Measurements from ENCODE around the gene FYB2.
"Not testable (repeated sequence)": the region's sequence is repeated elsewhere in the genome, so short reads cannot be mapped to it uniquely, and the experiment has no call there.

The FYB2 gene

DNA sequence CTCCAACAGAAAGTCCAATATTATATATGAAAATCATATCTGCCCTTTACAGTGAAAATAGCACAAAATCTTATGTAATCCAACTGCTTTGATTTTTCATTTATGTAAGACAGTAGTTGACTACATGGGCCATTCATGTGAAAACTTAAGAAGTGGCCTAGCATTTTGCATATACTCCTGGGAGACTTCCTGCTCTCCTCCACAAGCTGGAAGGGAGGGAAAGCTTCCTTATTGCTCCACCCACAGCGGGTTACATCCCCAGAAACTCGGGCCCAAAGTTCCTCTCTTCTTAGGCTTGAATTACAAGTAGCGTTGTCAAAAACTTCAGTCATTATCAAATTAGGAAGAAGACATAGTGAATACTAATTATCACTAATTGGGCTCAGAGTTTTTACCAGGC, 29.2 kb downstream of the FYB2 start:
- DNase-seq = no peak

GRCh38 chr1:56788588-56788987, 30.6 kb downstream of the FYB2 start:
- DNase-seq = no peak

DNA sequence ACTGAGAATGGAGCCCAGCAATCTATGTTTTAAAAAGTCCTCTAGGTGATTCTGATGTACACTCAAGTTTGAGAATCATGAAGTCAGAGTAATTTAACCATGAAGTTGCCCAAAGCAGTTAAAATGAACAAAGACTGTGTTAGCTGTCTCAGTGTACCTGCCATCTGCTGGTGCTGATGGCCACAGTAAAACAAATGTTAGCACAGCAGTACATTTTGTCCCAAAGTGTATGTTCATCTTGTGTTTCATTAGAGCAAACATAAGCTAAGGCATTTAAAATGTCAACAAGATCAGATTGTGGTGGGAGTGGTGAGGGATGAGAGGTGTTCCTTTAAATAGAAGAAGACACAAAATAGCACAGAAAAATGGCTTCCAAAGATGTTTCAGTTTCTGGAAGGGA, 31.1 kb downstream of the FYB2 start:
- no peak for DNase-seq

GRCh38 chr1:56787330-56787729, 31.9 kb downstream of the FYB2 start:
- DNase-seq = no peak

DNA sequence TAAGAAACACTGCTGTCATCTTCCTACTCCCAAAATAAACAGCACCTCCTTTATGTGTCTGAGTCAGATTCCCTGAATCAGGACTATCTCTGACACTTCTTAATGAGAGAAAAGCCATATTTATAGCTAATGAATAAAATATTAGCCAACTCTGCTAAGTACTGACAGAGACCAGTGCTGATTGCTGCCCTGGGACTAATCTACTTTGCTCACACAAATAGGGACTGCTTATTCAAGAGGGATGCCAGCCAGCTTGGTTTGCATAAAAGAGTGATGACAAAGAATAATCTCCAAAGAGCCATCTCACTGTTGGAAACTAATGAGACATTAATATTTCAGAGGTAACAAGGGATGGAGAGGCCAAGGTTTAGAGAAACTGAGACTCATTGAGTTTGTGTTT, 36.4 kb downstream of the FYB2 start:
- DNase-seq = no peak

DNA sequence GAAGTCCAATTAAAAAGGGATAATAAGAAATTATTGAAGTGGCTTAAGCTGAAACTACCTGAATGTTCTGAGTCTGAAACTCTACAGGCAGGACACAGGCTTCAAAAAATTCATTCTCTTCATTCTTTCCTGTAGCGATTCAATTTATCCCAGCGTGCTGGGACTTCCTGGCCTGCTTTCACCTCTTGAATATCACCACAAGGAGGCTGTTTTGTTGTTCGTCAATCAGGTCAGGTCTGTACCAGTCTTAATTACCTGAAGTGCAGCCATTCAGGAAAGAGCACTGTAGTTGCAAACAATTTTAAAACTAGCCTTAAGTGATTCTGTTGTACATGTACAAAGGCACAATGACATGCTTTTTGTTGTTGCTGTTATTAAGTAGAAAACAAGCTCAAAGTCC, 38.4 kb downstream of the FYB2 start:
- DNase-seq = no peak

DNA sequence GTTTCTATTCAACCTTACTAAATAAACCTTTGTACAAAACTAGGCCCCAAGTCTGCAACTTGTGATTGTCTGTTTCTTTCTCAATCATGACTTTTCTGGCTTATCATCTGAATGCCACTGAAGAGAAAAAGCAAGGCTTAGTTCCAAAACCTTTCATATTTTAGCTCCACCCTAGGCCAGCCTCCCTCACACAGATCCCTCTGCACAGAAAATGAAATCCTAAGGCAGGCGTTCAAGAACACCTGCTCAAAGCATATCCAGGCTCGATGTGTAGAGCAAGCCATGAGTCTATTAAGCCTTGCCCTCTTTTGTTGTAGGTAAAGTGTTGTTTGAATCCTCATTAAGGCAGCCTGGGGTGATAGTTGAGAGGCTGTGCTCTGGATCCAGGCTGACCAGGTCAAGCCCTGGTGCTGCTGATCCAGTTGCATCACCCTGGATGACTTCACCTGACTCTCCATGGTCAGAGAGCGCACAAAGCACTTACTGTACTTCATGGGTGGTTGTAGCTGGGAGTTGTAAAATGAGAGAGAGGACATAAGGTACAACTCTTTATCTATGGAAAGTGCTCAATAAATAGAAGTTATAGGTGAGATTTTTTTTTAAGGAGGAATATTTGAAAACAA, 39.0 kb downstream of the FYB2 start:
- DNase-seq = no peak

- no peak for DNase-seq
Observed at GRCh38 chr1:56777972-56778371, 41.2 kb downstream of the FYB2 start.

GRCh38 chr1:56774732-56775131, 44.5 kb downstream of the FYB2 start:
- not testable (repeated sequence) for DNase-seq

DNA sequence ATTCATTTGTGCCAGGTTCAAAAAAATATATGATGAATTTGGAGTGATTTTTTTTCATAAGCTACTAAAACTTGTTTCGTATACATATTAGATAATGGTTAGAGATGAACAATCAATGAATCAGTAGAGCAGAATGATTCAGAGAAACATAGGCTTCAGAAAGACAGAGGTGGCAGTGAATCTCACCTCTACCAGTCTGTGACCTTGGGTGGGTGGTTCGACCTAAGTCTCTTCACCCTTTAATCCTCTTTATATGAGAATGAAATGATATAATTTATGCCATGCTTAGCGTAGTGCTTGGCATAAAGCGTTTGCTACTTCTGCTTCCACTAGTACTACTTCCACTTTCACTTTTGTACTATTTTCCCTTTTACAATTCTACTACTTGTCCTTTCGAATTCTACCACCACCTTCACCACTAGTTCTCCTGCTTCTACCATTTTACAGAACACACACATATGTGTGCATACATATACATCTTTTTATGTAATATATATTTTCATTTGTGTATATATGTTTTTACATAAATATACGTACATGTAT, 45.1 kb downstream of the FYB2 start:
- DNase-seq = no peak

DNA sequence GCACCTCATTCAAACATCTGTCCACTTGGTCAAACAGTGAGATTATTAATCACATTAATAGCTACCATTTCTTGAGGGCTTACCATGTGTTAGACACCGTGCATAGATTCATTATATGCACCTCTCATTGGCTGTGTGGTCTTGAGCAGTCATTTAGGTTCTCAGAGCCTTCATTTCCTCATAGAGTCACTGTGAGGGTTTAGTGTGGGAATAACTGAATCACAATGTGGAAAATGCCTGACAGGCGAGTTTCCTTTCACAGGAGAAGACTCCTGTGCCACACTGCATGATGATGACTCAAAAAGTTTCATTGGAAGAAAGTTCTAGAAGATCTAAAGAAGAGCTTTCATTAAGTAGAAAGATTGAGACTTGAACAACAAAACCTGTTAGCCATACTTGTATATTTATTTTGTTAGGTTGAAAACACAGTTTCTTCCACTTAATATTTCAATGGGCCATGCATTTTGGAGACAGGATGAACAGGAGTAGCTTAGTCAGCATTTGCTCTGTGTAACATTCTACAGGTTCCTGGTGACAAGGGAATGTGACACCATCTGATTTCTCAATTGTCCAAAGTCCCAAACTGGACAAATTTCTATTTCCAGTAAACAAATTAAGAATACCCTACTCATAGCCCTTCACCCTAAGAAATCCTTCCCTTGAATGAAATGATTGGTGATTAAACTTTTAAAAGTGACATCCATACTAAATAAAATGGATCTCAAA, 45.7 kb downstream of the FYB2 start:
- no peak for DNase-seq

- no peak for DNase-seq
Observed at GRCh38 chr1:56771717-56772116, 47.5 kb downstream of the FYB2 start.

- DNase-seq = no peak
Observed at GRCh38 chr1:56758794-56759193, 60.4 kb downstream of the FYB2 start.

GRCh38 chr1:56758135-56758534, 61.1 kb downstream of the FYB2 start:
- no peak for DNase-seq

DNA sequence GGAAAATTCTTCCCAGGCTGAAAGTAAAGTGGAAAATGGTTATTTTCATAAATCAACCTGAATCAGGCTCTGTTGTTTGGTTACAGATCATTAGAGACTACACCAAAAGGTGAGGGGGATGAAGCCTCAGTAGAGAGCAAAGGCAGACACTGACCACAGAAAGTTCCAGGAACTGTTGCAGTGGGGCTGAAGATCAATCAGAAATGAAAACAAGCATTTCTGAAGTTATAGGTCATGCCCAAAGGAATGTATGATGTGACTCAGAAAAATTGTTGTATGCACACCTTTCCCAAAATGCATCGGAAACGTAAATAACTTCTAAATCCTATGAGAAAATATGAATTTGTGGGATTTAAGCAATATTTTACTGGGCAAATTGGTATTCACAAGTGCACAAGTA, 63.3 kb downstream of the FYB2 start:
- no peak for DNase-seq

DNA sequence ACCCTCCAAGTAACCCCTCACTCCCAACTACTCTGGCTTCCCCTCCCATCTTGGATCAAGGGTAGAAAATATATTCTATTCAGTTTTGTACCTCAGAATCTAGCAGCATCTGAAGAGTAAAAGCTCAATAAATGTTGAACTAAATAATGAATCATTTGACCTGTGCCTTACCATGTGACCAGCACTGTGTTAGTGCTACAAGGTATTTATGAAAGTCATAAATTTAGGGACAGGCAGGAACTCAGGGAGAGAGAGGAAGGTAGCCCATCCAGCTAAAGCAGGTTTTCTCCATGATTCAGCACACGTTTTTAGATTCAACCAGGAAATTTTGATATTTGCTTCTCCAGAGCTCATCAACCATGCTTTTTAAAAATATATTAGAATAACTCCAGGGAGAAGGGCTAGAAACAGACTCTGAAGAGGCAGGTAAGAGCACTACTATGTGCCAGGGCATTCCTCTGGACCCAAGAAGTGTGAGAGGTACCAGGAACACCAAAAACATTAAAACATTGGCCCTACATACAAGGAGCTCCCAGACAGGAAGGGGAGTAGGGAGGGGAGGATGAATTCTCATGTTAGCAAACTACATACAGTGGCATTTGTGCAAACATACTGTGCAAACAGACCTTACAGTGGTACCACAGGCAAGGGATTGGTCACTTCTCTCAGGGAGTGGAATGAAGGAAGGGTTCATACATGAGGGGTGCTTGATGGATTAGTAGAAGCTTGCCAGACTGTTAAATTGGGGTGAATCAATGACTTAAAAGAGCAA, 64.3 kb downstream of the FYB2 start:
- DNase-seq = no peak

DNA sequence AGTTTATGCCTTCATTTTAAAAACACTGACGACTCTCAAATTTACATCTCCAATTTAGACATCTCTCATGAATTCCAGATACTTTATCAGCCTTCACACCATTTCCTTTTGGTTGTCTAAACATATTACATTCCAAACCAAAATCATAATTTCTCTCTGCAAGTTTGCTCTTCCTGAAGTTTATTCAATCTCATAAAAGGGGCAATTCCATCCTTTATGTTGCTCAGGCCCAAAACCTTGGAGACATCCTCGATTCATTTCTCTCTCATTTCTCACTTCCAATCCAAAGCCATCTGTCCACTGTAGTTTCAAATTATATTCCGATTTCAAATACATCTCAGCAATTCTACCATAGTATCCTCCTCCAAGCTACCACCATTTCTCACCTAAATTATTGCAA, 74.0 kb downstream of the FYB2 start:
- no peak for DNase-seq

GRCh38 chr1:56728964-56729363, 90.2 kb downstream of the FYB2 start:
- no peak for DNase-seq

GRCh38 chr1:56726706-56727105, 92.5 kb downstream of the FYB2 start:
- no peak for DNase-seq

- DNase-seq = no peak
Observed at GRCh38 chr1:56719171-56719570, 100.0 kb downstream of the FYB2 start.

DNA sequence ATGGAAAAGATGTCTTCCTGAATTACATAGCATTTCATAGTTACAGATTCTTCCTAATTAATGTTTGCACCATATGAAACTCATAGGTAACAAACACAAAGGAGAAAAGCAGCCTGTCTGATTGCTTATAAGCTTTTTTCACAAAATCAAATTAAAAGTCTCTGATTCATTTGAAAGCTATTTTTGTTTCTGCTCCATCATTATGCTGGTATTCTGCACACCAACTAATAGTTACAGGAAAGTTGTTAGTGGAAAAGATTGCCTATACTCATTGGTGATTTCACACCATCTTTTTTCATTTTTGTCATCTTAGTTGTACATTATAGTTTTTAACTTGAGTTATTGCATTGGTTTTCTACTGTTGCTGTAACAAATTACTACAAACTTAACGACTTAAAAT, 104.0 kb downstream of the FYB2 start:
- no peak for DNase-seq

DNA sequence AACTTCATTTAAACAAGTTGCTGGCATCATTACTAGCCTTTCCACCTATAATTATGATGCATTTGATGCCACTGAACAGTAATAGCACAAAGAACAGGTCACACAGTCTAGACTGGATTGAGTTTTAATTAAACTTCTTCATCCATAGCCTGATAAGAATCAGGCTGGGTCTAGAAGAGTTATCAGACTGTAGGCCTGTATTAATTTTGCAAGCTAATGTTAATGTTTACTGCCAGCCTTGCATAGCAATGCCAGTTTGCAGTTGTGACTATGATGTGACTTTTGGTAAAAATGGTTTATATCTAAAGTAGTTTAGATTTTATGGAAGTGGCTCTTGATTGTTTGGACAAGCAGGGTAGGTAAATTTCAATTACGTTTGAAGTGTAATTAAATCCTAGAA, 106.1 kb downstream of the FYB2 start:
- DNase-seq = no peak

DNA sequence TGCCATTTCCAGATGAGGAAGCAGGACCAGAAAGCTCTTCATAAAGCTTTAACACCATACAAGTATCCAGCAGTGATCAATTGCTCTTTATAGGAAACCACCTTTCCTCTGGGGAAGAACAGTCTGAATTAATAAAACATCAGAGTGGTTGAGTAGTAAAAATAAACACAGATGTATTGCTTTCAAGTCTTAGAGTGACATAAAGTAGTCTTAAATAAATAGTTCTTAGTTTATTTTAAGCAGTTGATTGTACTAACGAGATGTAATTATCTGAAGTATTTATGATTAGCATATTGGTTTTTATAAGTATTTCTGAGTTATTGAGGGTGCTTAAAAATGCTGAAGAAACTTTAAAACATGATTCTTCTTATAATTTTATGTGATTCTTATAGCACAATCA, 107.1 kb downstream of the FYB2 start:
- no peak for DNase-seq

GRCh38 chr1:56710646-56711045, 108.6 kb downstream of the FYB2 start:
- peak in 1 of 2 experiments; percentile 20 for DNase-seq
